Body of pancreas (tissue), 4 donors: ENCODE results near the gene TMEM233. TPM values are rescaled to one million over a fixed set of nuclear protein-coding genes. Genes with fewer than 3 reads are reported as not detected.

ENCODE experiments used
- ATAC-seq: fragments of 150-250 bp; one replicate; pipeline ENCODE4 v1.9.1; 2016
- DNase-seq, 4 donors: peaks; one replicate each; pipeline ENCODE4 v3.0.0-alpha.2; 2019
- H3K27ac ChIP-seq, 4 donors: fragments of 200-600 bp; sonication (generic); 1 replicate in 3 of 4; 2 replicates in 1 of 4; pipeline versions ENCODE4 v1.5.1 to v1.6.1; 2016 to 2019; ENCODE audit warnings: mild to moderate bottlenecking in 1 of 4, mixed read lengths in 1 of 4, moderate library complexity in 1 of 4
- H3K27me3 ChIP-seq, 2 donors: fragments of 200-600 bp; sonication (generic); one replicate each; pipeline ENCODE4 v1.6.0; 2016; ENCODE audit warnings: mild to moderate bottlenecking in 1 of 2
- H3K36me3 ChIP-seq, 2 donors: fragments of 200-600 bp; sonication (generic); replicated peaks in 1 of 2; 2 replicates each; pipeline ENCODE4 v1.5.1; 2016; ENCODE audit warnings: low read depth in 2 of 2; ENCODE audit not compliant: insufficient read depth in 1 of 2
- H3K4me1 ChIP-seq: fragments of 200-600 bp; sonication (generic); one replicate; pipeline ENCODE4 v1.6.0; 2016
- H3K4me3 ChIP-seq, 2 donors: fragments of 200-600 bp; sonication (generic); 1 replicate in 1 of 2; 2 replicates in 1 of 2; pipeline ENCODE4 v1.5.1; 2016 to 2019
- H3K9me3 ChIP-seq, 3 donors: fragments of 200-600 bp; sonication (generic); 1 replicate in 2 of 3; 2 replicates in 1 of 3; pipeline ENCODE4 v1.5.1; 2016
- CTCF ChIP-seq, 7 experiments: fragments of 450-650 bp in 4 of 7; fragments of 200-600 bp in 3 of 7; sonication (generic) in 3 of 7; IDR thresholded peaks; one replicate each; pipeline ENCODE4 v1.5.1; 2016 to 2019; ENCODE audit warnings: antibody characterized with exemption in 7 of 7
- POLR2A ChIP-seq, 3 donors: fragments of 450-650 bp; IDR thresholded peaks; one replicate each; pipeline ENCODE4 v1.6.1; 2016; ENCODE audit warnings: antibody characterized with exemption in 3 of 3, mild to moderate bottlenecking in 2 of 3
- WGBS, 2 donors: methylation state at CpG; one replicate each; pipeline ENCODE4 v1.1.5; 2017; 5-methylcytosine and 5-hydroxymethylcytosine counted together
- intact Hi-C: fragments of 100-400 bp; cut with DNase I; formaldehyde crosslinking; loops from one replicate; pipeline ENCODE4 v1.15.1; 2023
- total RNA-seq, 2 donors: library from RNA; depleted of rRNA; stranded (reverse); fragments of >200 nt; gene quantifications; one replicate each; pipeline ENCODE4 v1.1.0, GENCODE V29; 2016

Gene TMEM233
- total RNA-seq, 2 donors from 2014 or later, result under 0.01 TPM; not detected in 1

DNA sequence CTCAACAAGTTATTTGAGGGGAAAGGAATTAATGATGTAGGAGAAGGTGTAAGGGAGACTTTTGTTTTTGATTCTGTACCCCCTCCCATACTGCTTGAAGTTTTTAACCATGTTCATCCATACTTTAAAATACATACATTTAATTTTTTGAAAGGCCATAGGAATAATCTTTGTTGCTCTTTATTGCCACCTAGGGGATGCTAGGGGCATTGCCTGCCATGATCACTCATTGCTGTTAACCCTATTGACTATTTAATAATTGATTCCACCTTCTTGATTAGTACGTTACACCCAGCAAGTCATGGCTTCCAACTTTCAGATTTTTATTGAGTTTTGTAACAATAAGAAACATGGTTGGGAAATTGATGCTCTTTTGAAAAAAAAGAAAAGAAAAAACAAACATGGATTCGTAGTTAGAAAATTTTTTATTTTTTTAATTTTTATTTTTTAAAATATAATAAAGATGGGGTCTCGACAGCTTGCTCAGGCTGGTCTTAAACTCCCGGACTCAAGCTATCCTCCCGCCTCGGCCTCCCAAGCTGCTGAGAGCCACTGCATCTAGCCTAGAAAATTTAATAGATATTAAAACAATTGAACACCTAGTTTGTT lies 65.8 kb downstream of the TMEM233 start:
- H3K27me3 ChIP-seq, result no peaks in the 10 kb centered on the region
- no peak for TF ChIP-seq POLR2A (IDR thresholded peaks at IDR 0.05)
- peak; percentile 57 to 93 (median 77) for TF ChIP-seq CTCF (IDR thresholded peaks at IDR 0.05)
- 27 to 28% methylated on average over 6 of the region's 6 CpGs for WGBS, 2 donors
- DNase-seq (peak; percentile 32 to 58 (median 34)), ATAC-seq (no peak)
- H3K27ac ChIP-seq, result no peak overlapping the region
- peaks cover 6% of the 10 kb centered on the region for H3K4me1 ChIP-seq
- H3K9me3 ChIP-seq, result no peaks in the 10 kb centered on the region
- H3K4me3 ChIP-seq, result no peak overlapping the region
- intact Hi-C loops, result no loop called here
- H3K36me3 ChIP-seq, result no peaks in the 10 kb centered on the region

- Histone ChIP-seq H3K9me3 (no peaks in the 10 kb centered on the region), H3K27ac (no peak overlapping the region), H3K4me1 (peaks cover 6% of the 10 kb centered on the region), H3K27me3 (no peaks in the 10 kb centered on the region), H3K4me3 (no peak overlapping the region), H3K36me3 (no peaks in the 10 kb centered on the region)
- TF ChIP-seq POLR2A (IDR thresholded peaks at IDR 0.05) (no peak), CTCF (IDR thresholded peaks at IDR 0.05) (no peak)
- no peak for DNase-seq
- no peak for ATAC-seq
- intact Hi-C loops, result loop anchor here (10.0 kb wide), 1 partner anchor 125 kb away; no protein-coding TSS in a partner anchor
- 69 to 70% methylated on average over 5 of the region's 5 CpGs for WGBS, 2 donors
Measured at GRCh38 chr12:119660076-119660475, 66.5 kb downstream of the TMEM233 start.

- WGBS, 2 donors, result 31 to 32% methylated on average over 4 of the region's 4 CpGs
- Histone ChIP-seq H3K27ac (no peak overlapping the region), H3K27me3 (no peaks in the 10 kb centered on the region), H3K36me3 (no peaks in the 10 kb centered on the region), H3K9me3 (no peaks in the 10 kb centered on the region), H3K4me3 (no peak overlapping the region), H3K4me1 (peaks cover 7% of the 10 kb centered on the region)
- DNase-seq (no peak), ATAC-seq (no peak)
- intact Hi-C loops, result loop anchor here (10.0 kb wide), 1 partner anchor 123 kb away; no protein-coding TSS in a partner anchor
- TF ChIP-seq CTCF (IDR thresholded peaks at IDR 0.05) (no peak), POLR2A (IDR thresholded peaks at IDR 0.05) (no peak)
Measured at GRCh38 chr12:119661882-119662281, 68.3 kb downstream of the TMEM233 start.

DNA sequence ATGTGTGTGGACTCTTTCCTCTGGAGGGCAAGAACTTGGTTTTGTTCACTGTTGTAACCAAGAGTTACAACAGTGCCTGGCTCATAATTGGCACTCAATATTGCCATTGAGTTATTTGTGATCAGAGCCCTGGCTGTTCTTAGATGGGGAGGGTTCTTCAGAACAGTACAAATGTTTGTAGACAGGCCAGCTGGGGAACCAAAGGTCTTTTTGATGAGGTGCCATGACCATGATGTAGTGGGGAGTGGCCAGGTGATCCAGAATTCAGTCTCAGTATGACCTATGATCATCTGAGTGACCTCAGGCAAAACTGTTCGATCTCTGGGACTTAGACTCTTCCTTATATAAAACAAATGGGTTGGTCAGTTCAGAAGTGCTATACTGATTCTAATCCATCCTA lies 71.1 kb downstream of the TMEM233 start:
- H3K4me1 ChIP-seq, result peaks cover 25% of the 10 kb centered on the region
- no peak for TF ChIP-seq POLR2A (IDR thresholded peaks at IDR 0.05)
- no peak for TF ChIP-seq CTCF (IDR thresholded peaks at IDR 0.05)
- H3K27me3 ChIP-seq, result no peaks in the 10 kb centered on the region
- DNase-seq, result no peak
- no peaks in the 10 kb centered on the region for H3K36me3 ChIP-seq
- no peak for ATAC-seq
- no peak overlapping the region for H3K27ac ChIP-seq
- no peak overlapping the region for H3K4me3 ChIP-seq
- H3K9me3 ChIP-seq, result no peaks in the 10 kb centered on the region
- intact Hi-C loops, result loop anchor here (10.0 kb wide), 1 partner anchor 120 kb away; no protein-coding TSS in a partner anchor
- WGBS, 2 donors, result 88 to 100% methylated on average over 1 of the region's 1 CpG
